Amygdala (tissue), 56 donors: ENCODE results near the gene FIZ1.
A peak's percentile ranks its signal among the peaks of the same experiment; 100 is the strongest.
"Not testable (repeated sequence)": the region's sequence is repeated elsewhere in the genome, so short reads cannot be mapped to it uniquely, and the experiment has no call there.

Experiments
- DNase-seq, 56 donors: peaks; one replicate each; lab custom pipeline; 2025; lab: John Stamatoyannopoulos, UW

The FIZ1 gene

GRCh38 chr19:55599842-55600661 is 735 bp upstream of the FIZ1 start, which contains the start of gene ZNF524:
Gene ZNF524, plus strand, starts transcription at chr19:55600288. Its CDS starts 1,825 bp downstream, at chr19:55602113.
- DNase-seq: peak; percentile 72 to 98 (median 90)

- DNase-seq: peak in 55 of 56 donors; percentile 74 to 95 (median 90)
Observed at GRCh38 chr19:55598719-55599467, 424 bp downstream of the FIZ1 start.

GRCh38 chr19:55598034-55598433 is 1.3 kb downstream of the FIZ1 start:
- no peak for DNase-seq

DNA sequence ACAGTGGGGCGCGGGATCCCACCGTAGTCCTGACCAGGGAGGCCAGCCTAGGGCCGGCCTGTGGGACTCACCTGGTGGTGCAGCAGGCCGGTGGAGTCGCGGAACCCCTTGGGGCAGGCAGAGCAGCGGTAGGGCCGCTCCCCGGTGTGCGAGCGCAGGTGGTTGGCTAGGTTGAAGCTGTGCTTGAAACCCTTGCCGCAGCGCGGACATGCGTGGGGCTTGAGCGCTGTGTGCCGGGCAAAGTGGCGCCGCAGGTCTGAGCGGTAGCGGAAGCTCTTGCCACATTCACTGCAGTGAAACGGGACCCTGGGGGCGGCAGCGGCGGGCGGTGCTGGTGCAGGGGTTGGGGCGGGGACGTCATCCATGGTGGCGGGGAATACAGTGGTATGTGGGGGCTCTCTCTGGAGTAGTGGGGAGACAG is 1.8 kb downstream of the FIZ1 start:
- no peak for DNase-seq

DNA sequence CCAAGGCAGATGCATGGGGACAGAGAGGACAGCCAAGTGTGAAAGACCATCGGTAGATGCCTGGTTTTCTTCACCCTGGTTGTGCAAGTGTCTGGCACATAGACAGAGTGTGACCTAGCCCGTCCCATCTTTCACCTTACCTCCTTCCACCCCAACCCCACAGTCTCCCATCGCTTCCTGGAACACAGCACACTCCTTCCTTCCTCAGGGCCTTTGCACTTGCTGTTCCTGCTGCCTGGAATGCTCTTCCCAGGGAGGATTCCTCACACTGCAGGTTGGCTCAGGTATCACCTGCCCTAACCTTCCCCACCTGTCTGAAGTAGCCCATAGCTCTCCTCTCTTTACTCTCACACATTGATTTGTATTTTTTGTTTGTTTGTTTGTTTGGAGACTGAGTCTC is 3.0 kb downstream of the FIZ1 start:
- DNase-seq: no peak

DNA sequence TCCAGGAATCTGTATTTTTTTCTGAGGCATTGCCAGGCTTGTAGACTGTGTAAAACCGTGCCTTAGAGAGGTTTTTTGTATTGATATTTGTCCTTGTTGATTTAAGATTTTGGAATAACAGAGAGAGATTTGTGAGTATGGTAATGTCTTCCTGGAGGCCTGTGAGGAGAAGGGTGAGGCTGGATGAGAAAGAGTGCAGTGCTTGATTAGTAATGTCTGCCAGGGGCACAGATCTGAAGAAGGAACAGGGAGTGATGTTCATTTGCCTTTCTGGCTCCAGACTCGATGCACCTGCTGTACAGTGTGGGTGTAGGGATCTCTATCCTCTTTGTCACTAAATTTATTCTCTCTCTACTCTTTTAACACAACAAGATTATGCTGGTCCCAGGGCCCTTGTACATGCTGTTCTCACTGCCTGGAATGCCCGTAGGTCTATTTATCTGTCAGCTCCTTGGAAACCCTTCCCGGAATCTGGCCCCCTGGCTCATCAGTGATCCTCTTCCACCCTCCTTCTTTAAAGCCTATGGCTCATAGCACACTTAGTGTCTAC is 4.2 kb downstream of the FIZ1 start:
- DNase-seq: no peak

- no peak for DNase-seq
Observed at GRCh38 chr19:55593096-55593772, 6.1 kb downstream of the FIZ1 start.

DNA sequence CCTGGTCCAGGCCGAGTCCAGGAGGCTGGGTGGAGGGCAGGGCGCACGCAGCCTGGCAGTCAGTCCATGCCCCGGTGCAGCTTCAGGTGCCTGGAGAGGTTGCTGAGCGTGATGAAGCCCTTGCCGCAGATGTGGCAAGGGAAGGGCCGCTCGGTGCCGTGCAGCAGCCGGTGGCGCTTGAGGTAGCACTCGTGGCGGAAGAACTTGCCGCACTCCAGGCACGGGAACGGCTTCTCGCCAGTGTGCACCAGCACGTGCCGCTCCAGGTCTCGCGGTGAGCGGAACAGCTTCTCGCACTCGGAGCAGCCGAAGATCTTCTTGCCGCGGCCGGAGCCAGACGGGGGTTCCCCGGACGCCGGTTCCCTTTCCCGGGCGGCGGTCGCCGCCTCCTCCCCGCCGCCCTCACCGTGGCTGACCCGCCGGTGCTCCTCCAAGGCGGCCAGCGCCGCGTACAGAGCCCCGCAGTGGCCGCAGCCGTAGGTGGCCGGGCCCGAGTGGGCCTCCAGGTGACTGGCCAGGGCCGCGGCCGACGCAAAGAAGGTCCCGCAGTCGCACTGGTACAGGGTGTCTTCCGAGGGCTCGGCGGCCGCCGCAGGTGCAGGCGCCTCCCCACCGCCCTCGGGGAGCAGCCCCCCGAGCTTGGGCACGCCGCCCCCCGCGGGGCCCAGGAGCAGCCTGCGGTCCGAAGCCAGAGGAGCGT is 6.8 kb downstream of the FIZ1 start:
- no peak for DNase-seq

DNA sequence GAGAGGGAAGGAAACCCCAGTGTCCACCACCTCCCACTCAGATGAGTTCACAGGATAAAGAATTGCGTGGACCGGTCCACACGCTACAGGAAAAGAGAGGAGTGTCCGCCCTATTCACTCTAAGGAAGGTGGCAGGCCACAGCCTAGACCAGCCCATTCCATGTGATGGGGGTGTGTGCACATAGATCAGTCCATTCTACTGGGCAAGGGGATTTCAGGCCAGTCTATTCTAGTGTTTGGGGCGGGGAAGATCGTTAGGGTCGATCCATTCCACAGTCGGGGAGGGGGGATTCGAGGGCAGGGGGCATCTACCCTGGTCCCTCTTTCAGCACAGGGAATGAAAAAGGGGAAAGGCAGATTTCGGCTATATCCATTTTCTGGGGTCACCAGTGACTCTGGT is 7.8 kb downstream of the FIZ1 start:
- DNase-seq: no peak

- DNase-seq: no peak
Observed at GRCh38 chr19:55590617-55591016, 8.7 kb downstream of the FIZ1 start.

GRCh38 chr19:55590109-55590508 is 9.2 kb downstream of the FIZ1 start:
- DNase-seq: no peak

- no peak for DNase-seq
Observed at GRCh38 chr19:55588738-55589137, 10.6 kb downstream of the FIZ1 start.

GRCh38 chr19:55586976-55587668 is 12.2 kb downstream of the FIZ1 start:
- peak; percentile 21 to 96 (median 82) for DNase-seq

GRCh38 chr19:55585658-55586339 is 13.5 kb downstream of the FIZ1 start:
- peak in 53 of 56 donors; percentile 12 to 83 (median 68) for DNase-seq

- no peak for DNase-seq
Observed at GRCh38 chr19:55584871-55585270, 14.4 kb downstream of the FIZ1 start.

DNA sequence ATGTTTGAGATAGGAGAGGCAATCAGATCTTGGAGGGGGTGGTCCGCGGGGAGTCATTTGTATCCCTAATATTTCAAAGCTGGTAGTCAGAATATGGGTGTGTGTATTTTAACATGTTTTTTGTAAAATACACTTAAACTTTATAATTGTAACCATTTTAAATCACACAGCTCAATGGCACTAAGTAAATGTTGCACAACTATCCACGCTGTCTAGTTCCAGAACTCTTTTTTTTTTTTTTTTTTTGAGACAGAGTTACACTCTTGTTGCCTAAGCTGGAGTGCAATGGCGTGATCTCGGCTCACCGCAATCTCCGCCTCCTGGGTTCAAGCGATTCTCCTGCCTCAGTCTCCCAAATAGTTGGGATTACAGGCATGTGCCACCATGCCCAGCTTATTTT is 15.4 kb downstream of the FIZ1 start:
- not testable (repeated sequence) for DNase-seq

- not testable (repeated sequence) for DNase-seq
Observed at GRCh38 chr19:55582284-55582683, 17.0 kb downstream of the FIZ1 start.

- DNase-seq: no peak
Observed at GRCh38 chr19:55581823-55582223, 17.5 kb downstream of the FIZ1 start.
